GM23248 (cell line): ENCODE data around the gene KISS1R. TPM values are rescaled to one million over a fixed set of nuclear protein-coding genes. Genes with fewer than 3 reads are reported as not detected.
A peak's percentile ranks its signal among the peaks of the same experiment; 100 is the strongest.

ENCODE experiments used
- DNase-seq: peaks from one replicate; pipeline ENCODE4 v3.0.0-alpha.2; 2015
- H2AFZ ChIP-seq: fragments of 200-600 bp; sonication (generic); 2 replicates; pipeline ENCODE4 v1.6.1; 2016; ENCODE audit warnings: antibody characterized with exemption
- H3F3A ChIP-seq: fragments of 200-600 bp; sonication (generic); 2 replicates; pipeline ENCODE4 v1.6.1; 2016; ENCODE audit warnings: mild to moderate bottlenecking, antibody characterized with exemption, mixed run types; ENCODE audit not compliant: insufficient read depth
- H3K27ac ChIP-seq: fragments of 200-600 bp; sonication (generic); 2 replicates; pipeline ENCODE4 v1.5.1; 2016; ENCODE audit warnings: mild to moderate bottlenecking
- H3K27me3 ChIP-seq: fragments of 200-600 bp; sonication (generic); replicated peaks from 2 replicates; pipeline ENCODE4 v1.6.1; 2016; ENCODE audit warnings: mild to moderate bottlenecking; ENCODE audit not compliant: insufficient read depth
- H3K36me3 ChIP-seq: fragments of 200-600 bp; sonication (generic); 2 replicates; pipeline ENCODE4 v1.6.1; 2016; ENCODE audit warnings: low read depth, mild to moderate bottlenecking
- H3K4me1 ChIP-seq: fragments of 200-600 bp; sonication (generic); 2 replicates; pipeline ENCODE4 v1.6.1; 2016; ENCODE audit warnings: mild to moderate bottlenecking; ENCODE audit not compliant: insufficient read depth
- H3K4me2 ChIP-seq: fragments of 200-600 bp; sonication (generic); one replicate; pipeline ENCODE4 v1.6.1; 2016; ENCODE audit warnings: mild to moderate bottlenecking; ENCODE audit not compliant: unreplicated experiment
- H3K4me3 ChIP-seq: fragments of 200-600 bp; sonication (generic); 2 replicates; pipeline ENCODE4 v1.5.1; 2016; ENCODE audit warnings: mild to moderate bottlenecking
- H3K79me2 ChIP-seq: fragments of 200-600 bp; sonication (generic); 2 replicates; pipeline ENCODE4 v1.6.1; 2016; ENCODE audit warnings: mild to moderate bottlenecking; ENCODE audit not compliant: insufficient read depth
- H3K9ac ChIP-seq: fragments of 200-600 bp; sonication (generic); 2 replicates; pipeline ENCODE4 v1.6.1; 2016; ENCODE audit warnings: mild to moderate bottlenecking
- H3K9me2 ChIP-seq: fragments of 200-600 bp; sonication (generic); 2 replicates; pipeline ENCODE4 v1.6.1; 2016; ENCODE audit warnings: mixed run types, mild to moderate bottlenecking, moderate library complexity; ENCODE audit not compliant: insufficient read depth
- H3K9me3 ChIP-seq: fragments of 200-600 bp; sonication (generic); one replicate; pipeline ENCODE4 v1.6.1; 2017; ENCODE audit warnings: low read depth
- H4K20me1 ChIP-seq: fragments of 200-600 bp; sonication (generic); 2 replicates; pipeline ENCODE4 v1.6.0; 2016; ENCODE audit not compliant: insufficient read depth
- EZH2 ChIP-seq: fragments of 200-600 bp; sonication (generic); IDR thresholded peaks from 2 replicates; pipeline ENCODE4 v1.6.1; 2018; ENCODE audit warnings: antibody characterized with exemption, mild to moderate bottlenecking; ENCODE audit not compliant: insufficient read depth, poor library complexity, severe bottlenecking
- EZH2phosphoT487 ChIP-seq: fragments of 200-600 bp; sonication (generic); IDR thresholded peaks from 2 replicates; pipeline ENCODE4 v1.6.1; 2018; ENCODE audit warnings: antibody characterized with exemption, moderate library complexity, mild to moderate bottlenecking, low read depth; ENCODE audit not compliant: insufficient read depth
- WGBS, 2 experiments: methylation state at CpG; one replicate each; pipeline ENCODE4 v1.1.6; 2015 to 2017; ENCODE audit warnings: low lambda C conversion rate in 2 of 2, low coverage in 1 of 2; ENCODE audit errors: missing lambda C conversion rate in 2 of 2; 5-methylcytosine and 5-hydroxymethylcytosine counted together
- in situ Hi-C: fragments of 300-500 bp; cut with MboI; formaldehyde crosslinking; loops from 2 replicates; pipeline ENCODE4 v1.15.0; 2020
- polyA plus RNA-seq: library from polyadenylated mRNA; unstranded; fragments of >200 nt; fragmentation: Nextera tagmentation; extraction: Ambion mirVana; gene quantifications from 2 replicates; pipeline ENCODE4 v1.2.1, GENCODE V29; 2016
- total RNA-seq: library from RNA; depleted of rRNA; stranded (reverse); fragments of >200 nt; shearing (Covaris generic); gene quantifications from 2 replicates; pipeline ENCODE4 v1.2.3, GENCODE V29; 2014

The KISS1R gene
- total and polyA plus RNA-seq, 2 experiments from 2014 or later = not detected

GRCh38 chr19:884420-885211 is 32.5 kb upstream of the KISS1R start:
- Histone ChIP-seq H3K36me3 (no peaks in the 10 kb centered on the region), H3K9ac (no peak overlapping the region), H4K20me1 (no peaks in the 10 kb centered on the region), H3K4me1 (no peaks in the 10 kb centered on the region), H3K27ac (no peak overlapping the region), H3K9me3 (no peaks in the 10 kb centered on the region), H3K27me3 (no peaks in the 10 kb centered on the region), H2AFZ (no peak overlapping the region), H3F3A (no peaks in the 10 kb centered on the region), H3K4me2 (no peak overlapping the region), H3K79me2 (0 out of 2 replicates have a peak, but pooled peaks cover 7% of the 10 kb centered on the region), H3K9me2 (no peaks in the 10 kb centered on the region), H3K4me3 (no peak overlapping the region)
- no peak for DNase-seq
- 92 to 96% methylated on average over 32 to 45 of the region's 51 CpGs for WGBS, 2 experiments
- no peak for TF ChIP-seq EZH2
- TF ChIP-seq EZH2phosphoT487 = no peak
- in situ Hi-C loops = no loop called here

- Histone ChIP-seq H3K9me3 (no peaks in the 10 kb centered on the region), H2AFZ (no peak overlapping the region), H3K4me2 (no peak overlapping the region), H3K79me2 (peaks cover 8% of the 10 kb centered on the region; the same call in 1 of the 2 replicates), H3K4me3 (no peak overlapping the region), H3K27me3 (no peaks in the 10 kb centered on the region), H3K9me2 (no peaks in the 10 kb centered on the region), H3K9ac (no peak overlapping the region), H3K4me1 (no peaks in the 10 kb centered on the region), H4K20me1 (no peaks in the 10 kb centered on the region), H3K27ac (no peak overlapping the region), H3F3A (no peaks in the 10 kb centered on the region), H3K36me3 (no peaks in the 10 kb centered on the region)
- TF ChIP-seq EZH2phosphoT487 = no peak
- TF ChIP-seq EZH2 = no peak
- WGBS, 2 experiments = 94 to 95% methylated on average over 45 to 63 of the region's 64 CpGs
- in situ Hi-C loops = no loop called here
- DNase-seq = no peak
These were observed 31.5 kb upstream of the KISS1R start for GRCh38 chr19:885536-886224.

GRCh38 chr19:887072-887471 is 30.1 kb upstream of the KISS1R start:
- DNase-seq = peak; percentile 75
- H3K27ac ChIP-seq = no peak overlapping the region
- no peaks in the 10 kb centered on the region for H3K9me2 ChIP-seq
- H3K79me2 ChIP-seq = peaks cover 18% of the 10 kb centered on the region
- no peak overlapping the region for H3K9ac ChIP-seq
- no peaks in the 10 kb centered on the region for H4K20me1 ChIP-seq
- no peak overlapping the region for H3K4me2 ChIP-seq
- in situ Hi-C loops = no loop called here
- WGBS, 2 experiments = 83 to 84% methylated on average over 16 of the region's 16 CpGs
- H3F3A ChIP-seq = no peaks in the 10 kb centered on the region
- H3K4me1 ChIP-seq = no peaks in the 10 kb centered on the region
- H3K27me3 ChIP-seq = no peaks in the 10 kb centered on the region
- H3K4me3 ChIP-seq = no peak overlapping the region
- no peak overlapping the region for H2AFZ ChIP-seq
- no peak for TF ChIP-seq EZH2phosphoT487
- TF ChIP-seq EZH2 = no peak
- no peaks in the 10 kb centered on the region for H3K9me3 ChIP-seq
- H3K36me3 ChIP-seq = no peaks in the 10 kb centered on the region

- peaks cover 24% of the 10 kb centered on the region for H3K79me2 ChIP-seq
- H3K27me3 ChIP-seq = no peaks in the 10 kb centered on the region
- H3K9ac ChIP-seq = no peak overlapping the region
- H3K27ac ChIP-seq = no peak overlapping the region
- TF ChIP-seq EZH2 (no peak), EZH2phosphoT487 (no peak)
- H3K4me1 ChIP-seq = no peaks in the 10 kb centered on the region
- H2AFZ ChIP-seq = no peak overlapping the region
- no peaks in the 10 kb centered on the region for H4K20me1 ChIP-seq
- H3K36me3 ChIP-seq = no peaks in the 10 kb centered on the region
- WGBS, 2 experiments = 91 to 94% methylated on average over 10 of the region's 10 CpGs
- H3K4me3 ChIP-seq = no peak overlapping the region
- no peaks in the 10 kb centered on the region for H3F3A ChIP-seq
- no peak overlapping the region for H3K4me2 ChIP-seq
- no peak for DNase-seq
- no peaks in the 10 kb centered on the region for H3K9me3 ChIP-seq
- H3K9me2 ChIP-seq = no peaks in the 10 kb centered on the region
- in situ Hi-C loops = no loop called here
These were observed 29.5 kb upstream of the KISS1R start for GRCh38 chr19:887599-887998.
